ENCODE data around the gene STK39.
"Not testable (repeated sequence)": the region's sequence is repeated elsewhere in the genome, so short reads cannot be mapped to it uniquely, and the experiment has no call there.

- TF ChIP-seq RFX5 (IDR thresholded peaks at IDR 0.05; ENCODE audit: low read depth, low read length); CEBPB (IDR thresholded peaks at IDR 0.05; ENCODE audit: low read depth, low read length); FOS (IDR thresholded peaks at IDR 0.05; ENCODE audit: low read depth, low read length); POLR2A (IDR thresholded peaks at IDR 0.05; ENCODE audit: low read depth, low read length); CTCF (conservative IDR thresholded peaks at IDR 0.05; ENCODE audit: low read depth, low read length); RAD21 (IDR thresholded peaks at IDR 0.05; ENCODE audit: low read length); MAZ (IDR thresholded peaks at IDR 0.05; ENCODE audit: borderline replicate concordance, low read depth, low read length); MAFK (IDR thresholded peaks at IDR 0.05; ENCODE audit: low read depth, low read length); SMC3 (IDR thresholded peaks at IDR 0.05; ENCODE audit: low read depth, low read length); RCOR1 (IDR thresholded peaks at IDR 0.05; ENCODE audit: insufficient replicate concordance, low read length); MXI1 (IDR thresholded peaks at IDR 0.05; ENCODE audit: borderline replicate concordance, low read depth, low read length): not testable (repeated sequence)
- TF ChIP-seq, protein P1, sequence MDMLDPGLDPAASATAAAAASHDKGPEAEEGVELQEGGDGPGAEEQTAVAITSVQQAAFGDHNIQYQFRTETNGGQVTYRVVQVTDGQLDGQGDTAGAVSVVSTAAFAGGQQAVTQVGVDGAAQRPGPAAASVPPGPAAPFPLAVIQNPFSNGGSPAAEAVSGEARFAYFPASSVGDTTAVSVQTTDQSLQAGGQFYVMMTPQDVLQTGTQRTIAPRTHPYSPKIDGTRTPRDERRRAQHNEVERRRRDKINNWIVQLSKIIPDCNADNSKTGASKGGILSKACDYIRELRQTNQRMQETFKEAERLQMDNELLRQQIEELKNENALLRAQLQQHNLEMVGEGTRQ (IDR thresholded peaks at IDR 0.05; ENCODE audit: low read depth, low read length), result not testable (repeated sequence)
Measured at GRCh38 chr2:168262926-168263325, 15.5 kb upstream of the STK39 start.
